GM19035 (cell line): Measurements from ENCODE around the gene XKR7.
"Not testable (repeated sequence)": the region's sequence is repeated elsewhere in the genome, so short reads cannot be mapped to it uniquely, and the experiment has no call there.

Experiments used
- ATAC-seq: cut with Tn5 transposase; IDR thresholded peaks from one replicate; pipeline ENCODE4 v1.9.1; 2021; ENCODE audit not compliant: unreplicated experiment

The XKR7 gene

DNA sequence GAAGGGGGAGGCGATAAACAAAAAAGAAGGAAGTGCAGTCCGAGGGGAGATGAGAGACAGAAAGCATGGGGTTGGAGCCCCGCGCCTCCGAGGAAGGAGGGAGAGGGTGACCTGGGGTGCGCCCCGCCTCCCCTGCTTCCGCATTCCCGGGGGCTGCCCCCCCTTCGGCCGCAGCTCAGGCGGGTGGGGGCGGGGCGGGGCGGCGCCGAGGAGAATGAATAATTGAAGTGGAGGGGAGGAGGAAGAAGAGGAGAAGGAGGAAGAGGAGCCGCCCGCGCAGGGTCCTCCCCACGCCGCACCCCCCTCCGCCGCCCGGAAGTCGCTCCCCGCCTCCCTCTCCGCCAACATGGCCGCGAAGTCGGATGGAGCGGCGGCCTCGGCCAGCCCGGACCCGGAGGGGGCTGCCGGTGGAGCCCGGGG is at the start of gene XKR7:
XKR7 (plus strand) TSS at position 322 of the 420 bp plus-strand sequence; CDS start at position 347, 25 bp downstream.
- ATAC-seq: no peak

- no peak for ATAC-seq
Observed at GRCh38 chr20:31918466-31919105, 49.4 kb upstream of the XKR7 start.

DNA sequence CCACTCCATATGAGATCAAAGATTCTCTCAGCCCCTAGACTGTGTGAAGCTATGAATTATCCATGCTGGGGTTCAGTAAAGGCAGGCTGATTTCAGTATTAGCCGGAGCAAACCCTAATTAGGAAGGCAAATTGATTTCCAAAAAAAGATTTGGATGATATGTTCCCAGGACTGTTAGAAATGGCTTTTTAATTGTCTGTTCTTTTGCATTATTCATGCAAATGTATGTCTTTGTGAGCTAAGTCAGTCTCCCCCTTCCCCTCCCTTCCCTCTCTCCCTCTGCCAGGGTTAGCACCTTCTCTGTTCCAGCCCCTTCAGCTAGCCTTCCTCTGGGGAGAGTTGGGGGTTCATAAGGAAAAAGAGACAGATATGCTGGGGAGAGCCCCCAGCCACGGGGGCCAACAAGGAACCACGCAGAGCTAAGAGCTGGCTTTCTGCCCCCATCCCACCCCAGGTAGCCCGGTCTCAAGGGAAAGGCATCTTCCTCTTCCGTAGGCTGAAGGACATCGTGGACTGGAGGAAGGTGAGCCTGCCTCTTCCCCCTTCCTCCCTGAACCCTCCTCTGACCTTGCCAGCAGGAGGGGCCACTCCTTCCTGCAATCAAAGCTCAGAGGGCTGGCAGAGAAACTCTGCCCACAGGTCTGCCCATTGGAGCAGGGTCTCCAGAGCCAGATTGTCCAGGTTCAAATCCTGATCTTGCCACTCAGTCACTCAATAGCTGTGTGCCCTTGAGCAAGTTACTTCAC is 48.4 kb upstream of the XKR7 start:
- no peak for ATAC-seq

GRCh38 chr20:31920275-31920855 is 47.6 kb upstream of the XKR7 start:
- ATAC-seq: no peak

DNA sequence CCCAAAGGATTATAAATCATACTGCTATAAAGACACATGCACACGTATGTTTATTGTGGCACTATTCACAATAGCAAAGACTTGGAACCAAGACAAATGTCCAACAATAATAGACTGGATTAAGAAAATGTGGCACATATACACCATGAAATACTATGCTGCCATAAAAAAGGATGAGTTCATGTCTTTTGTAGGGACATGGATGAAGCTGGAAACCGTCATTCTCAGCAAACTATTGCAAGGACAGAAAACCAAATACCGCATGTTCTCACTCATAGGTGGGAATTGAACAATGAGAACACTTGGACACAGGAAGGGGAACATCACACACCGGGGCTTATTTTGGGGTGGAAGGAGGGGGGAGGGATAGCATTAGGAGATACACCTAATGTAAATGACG is 46.5 kb upstream of the XKR7 start:
- not testable (repeated sequence) for ATAC-seq

- ATAC-seq: no peak
Observed at GRCh38 chr20:31922181-31922580, 45.8 kb upstream of the XKR7 start.

DNA sequence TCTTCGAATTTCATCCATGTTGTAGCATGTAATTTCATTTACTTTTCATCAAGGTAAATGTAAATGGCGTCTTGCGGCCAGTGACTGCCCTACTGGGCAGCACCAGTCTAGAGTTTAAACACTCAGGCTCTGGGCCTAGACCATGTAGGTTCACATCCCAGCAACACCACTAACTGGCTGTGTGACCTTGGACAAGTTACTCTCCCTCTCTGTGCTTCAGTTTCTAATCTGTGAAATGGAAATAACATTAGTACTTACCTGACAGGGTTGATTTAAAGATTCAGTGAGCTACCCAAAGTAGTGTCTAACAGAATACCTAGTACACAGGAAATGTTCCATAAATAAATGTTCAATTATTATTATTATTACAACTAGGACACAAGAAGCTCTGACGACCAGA is 45.4 kb upstream of the XKR7 start:
- no peak for ATAC-seq

- no peak for ATAC-seq
Observed at GRCh38 chr20:31923388-31924331, 44.3 kb upstream of the XKR7 start.

- no peak for ATAC-seq
Observed at GRCh38 chr20:31924561-31924960, 43.4 kb upstream of the XKR7 start.

GRCh38 chr20:31925631-31926030 is 42.3 kb upstream of the XKR7 start:
- ATAC-seq: no peak

- no peak for ATAC-seq
Observed at GRCh38 chr20:31926493-31926892, 41.5 kb upstream of the XKR7 start.

GRCh38 chr20:31927627-31928159 is 40.3 kb upstream of the XKR7 start:
- no peak for ATAC-seq

- ATAC-seq: not testable (repeated sequence)
Observed at GRCh38 chr20:31929631-31930030, 38.3 kb upstream of the XKR7 start.

- no peak for ATAC-seq
Observed at GRCh38 chr20:31930779-31931178, 37.2 kb upstream of the XKR7 start.

DNA sequence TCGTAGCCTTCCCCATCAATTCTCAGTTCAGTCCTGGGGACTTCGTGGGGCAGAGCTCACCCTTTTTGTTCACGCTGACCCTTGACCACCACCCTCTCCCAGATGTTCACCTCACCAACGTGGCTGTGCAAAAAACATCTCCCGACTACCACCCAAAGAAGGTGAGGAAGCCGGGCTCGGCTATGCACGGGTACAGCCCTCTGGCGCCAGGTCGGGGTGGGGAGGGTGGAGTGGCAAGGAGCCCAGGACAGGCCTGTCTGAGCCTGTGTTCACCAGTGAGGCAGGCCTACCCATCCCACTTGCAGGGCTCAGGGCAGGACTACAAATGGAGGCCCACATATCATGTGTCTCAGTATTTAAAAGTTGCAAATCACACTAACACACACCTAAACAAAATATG is 34.3 kb upstream of the XKR7 start:
- ATAC-seq: no peak

DNA sequence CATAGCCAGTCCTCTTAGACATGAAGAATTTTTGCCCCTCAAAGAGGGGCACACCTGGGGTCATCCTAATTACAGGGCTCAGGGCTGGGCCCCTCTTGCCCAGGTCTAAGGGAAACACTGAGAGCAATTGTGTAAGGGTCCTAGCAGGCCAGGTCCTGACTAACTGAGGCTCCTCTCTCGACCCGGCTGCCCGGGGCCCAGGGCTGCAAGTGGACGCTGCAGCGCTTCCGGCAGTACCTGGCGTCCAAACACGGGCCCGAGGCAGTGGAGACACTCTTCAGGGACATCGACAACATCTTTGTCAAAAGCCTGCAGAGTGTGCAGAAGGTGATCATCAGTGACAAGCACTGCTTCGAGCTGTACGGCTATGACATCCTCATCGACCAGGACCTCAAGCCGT is 33.5 kb upstream of the XKR7 start:
- no peak for ATAC-seq

DNA sequence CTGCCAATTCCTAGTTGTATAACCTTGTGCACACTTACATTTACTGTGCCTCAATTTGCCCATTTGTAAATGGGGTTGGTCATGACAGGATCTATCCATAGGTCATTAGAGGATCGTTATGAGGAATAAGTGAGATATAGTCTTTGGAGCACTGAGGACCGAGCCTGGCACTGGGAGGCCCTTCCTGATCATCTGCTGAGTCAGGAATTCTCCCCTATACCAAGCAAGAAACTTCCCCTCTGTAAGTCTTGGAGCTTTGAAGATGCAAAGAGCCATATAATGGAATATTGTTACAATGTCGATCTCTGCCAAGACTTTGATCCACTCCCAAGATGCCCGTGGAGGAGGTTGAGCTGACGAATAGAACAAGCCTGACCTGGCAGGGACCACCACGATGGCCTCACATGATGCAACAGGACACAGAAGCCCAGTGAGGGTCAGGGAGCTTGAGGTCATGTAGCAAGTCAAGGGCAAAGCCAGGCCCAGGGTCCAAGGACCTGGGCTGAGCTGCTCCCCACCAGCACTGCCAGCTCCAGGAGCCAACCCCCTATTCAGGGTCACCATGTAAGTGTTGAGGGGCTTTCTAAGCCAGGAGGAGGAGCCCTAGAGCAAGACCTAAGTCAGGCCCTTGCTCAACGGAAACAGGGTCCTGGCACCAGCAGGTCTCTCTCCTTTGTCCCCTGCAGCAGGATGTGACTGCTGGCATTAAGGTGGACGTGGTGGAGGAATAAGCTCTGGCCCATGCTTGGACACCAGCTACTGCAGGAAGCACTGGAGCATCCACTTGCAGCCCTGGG is 32.8 kb upstream of the XKR7 start:
- no peak for ATAC-seq

DNA sequence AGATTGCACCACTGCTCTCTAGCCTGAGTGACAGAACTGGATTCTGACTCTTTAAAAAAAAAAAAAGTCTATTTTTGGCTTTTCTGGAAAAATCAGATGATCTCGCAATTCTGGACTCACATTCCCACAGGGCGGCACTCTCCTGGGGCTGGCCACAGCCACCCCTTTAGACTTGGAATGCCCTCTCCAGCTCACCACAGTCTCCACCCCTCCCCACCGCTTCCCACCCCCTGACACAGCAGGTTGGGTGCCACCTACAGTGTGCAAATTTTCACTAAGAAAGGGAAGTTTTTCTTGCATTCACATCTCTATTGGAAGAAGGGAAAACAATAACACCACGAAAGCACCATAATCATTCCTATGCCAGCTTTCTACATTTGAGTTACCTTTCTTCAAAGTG is 31.5 kb upstream of the XKR7 start:
- ATAC-seq: no peak

DNA sequence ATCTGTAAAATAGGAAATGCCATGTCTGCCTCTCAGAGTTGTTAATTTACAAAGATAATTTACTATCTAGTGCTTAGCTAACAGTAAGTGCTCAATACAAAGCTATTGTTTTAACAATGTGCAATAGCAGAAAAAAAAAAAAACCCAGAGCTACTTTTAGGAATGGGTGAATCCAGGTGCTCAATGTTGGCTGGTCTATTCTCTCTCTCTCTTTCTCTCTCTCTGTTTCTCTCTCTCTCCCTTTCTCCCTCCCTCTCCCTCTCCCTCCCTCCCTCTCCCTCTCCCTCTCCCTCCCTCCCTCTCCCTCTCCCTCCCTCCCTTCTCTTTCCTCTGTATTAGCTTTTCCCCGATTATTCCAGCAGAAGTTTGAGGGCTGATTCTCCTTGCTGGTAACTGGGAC is 30.1 kb upstream of the XKR7 start:
- no peak for ATAC-seq

DNA sequence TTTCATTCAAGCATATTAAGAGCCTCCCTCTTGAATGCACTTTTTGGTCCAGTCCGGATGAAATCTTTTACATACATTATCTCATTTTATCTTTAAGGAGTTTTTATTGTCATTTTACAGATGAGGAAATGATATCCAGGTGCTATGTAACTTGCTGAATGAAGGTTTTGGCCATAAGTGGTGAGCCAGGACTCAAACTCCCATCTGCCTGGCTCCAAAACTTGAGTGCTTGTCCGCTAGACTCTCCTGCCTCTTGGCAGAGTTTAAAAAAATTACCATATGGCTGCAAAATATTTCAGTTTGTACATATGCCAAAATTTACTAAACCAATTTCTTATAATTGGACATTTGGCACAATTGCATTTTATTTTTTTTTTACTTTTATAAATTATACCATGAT is 28.3 kb upstream of the XKR7 start:
- no peak for ATAC-seq
